Measurements from ENCODE around the gene BIRC5.

The BIRC5 gene

GRCh38 chr17:78214016-78214705 is at the start of gene BIRC5:
TSS of gene BIRC5 (plus strand) at chr17:78214253. CDS start at chr17:78214317, 64 bp downstream.
- peak within 1 kb of the TSS; percentile 85 to 90 for H3K4me3 ChIP-seq (replicated peaks in 1 of 2; ENCODE audit: low read depth in 2 of 2, low read length in 2 of 2)
- no peak for TF ChIP-seq CTCF (IDR thresholded peaks at IDR 0.05; ENCODE audit: low read depth, low read length)
- DNase-seq (ENCODE audit: low read depth in 2 of 2) = peak; percentile 84 to 89

GRCh38 chr17:78164748-78165607 is 49.1 kb upstream of the BIRC5 start:
- H3K4me3 ChIP-seq (replicated peaks in 1 of 2; ENCODE audit: low read depth in 2 of 2, low read length in 2 of 2) = no peak overlapping the region
- DNase-seq (ENCODE audit: low read depth in 2 of 2) = no peak
- no peak for TF ChIP-seq CTCF (IDR thresholded peaks at IDR 0.05; ENCODE audit: low read depth, low read length)

- no peak for TF ChIP-seq CTCF (IDR thresholded peaks at IDR 0.05; ENCODE audit: low read depth, low read length)
- no peak overlapping the region for H3K4me3 ChIP-seq (replicated peaks in 1 of 2; ENCODE audit: low read depth in 2 of 2, low read length in 2 of 2)
- no peak for DNase-seq (ENCODE audit: low read depth in 2 of 2)
These were observed 47.6 kb upstream of the BIRC5 start for GRCh38 chr17:78166416-78166815.

GRCh38 chr17:78168242-78168902 is 45.7 kb upstream of the BIRC5 start, which contains the start of gene SYNGR2:
TSS of gene SYNGR2 (plus strand) at chr17:78168581. CDS start at chr17:78168617, 36 bp downstream.
- peak; percentile 34 to 47 for DNase-seq (ENCODE audit: low read depth in 2 of 2)
- H3K4me3 ChIP-seq (replicated peaks in 1 of 2; ENCODE audit: low read depth in 2 of 2, low read length in 2 of 2) = peak within 1 kb of the TSS; percentile 42 to 55
- TF ChIP-seq CTCF (IDR thresholded peaks at IDR 0.05; ENCODE audit: low read depth, low read length) = no peak

GRCh38 chr17:78168903-78169793 is 44.9 kb upstream of the BIRC5 start:
- H3K4me3 ChIP-seq (replicated peaks in 1 of 2; ENCODE audit: low read depth in 2 of 2, low read length in 2 of 2) = peak overlapping the region; percentile 42 to 55
- peak; percentile 31 to 34 for DNase-seq (ENCODE audit: low read depth in 2 of 2)
- TF ChIP-seq CTCF (IDR thresholded peaks at IDR 0.05; ENCODE audit: low read depth, low read length) = no peak
